ENCODE data around the gene GNAZ.

DNA sequence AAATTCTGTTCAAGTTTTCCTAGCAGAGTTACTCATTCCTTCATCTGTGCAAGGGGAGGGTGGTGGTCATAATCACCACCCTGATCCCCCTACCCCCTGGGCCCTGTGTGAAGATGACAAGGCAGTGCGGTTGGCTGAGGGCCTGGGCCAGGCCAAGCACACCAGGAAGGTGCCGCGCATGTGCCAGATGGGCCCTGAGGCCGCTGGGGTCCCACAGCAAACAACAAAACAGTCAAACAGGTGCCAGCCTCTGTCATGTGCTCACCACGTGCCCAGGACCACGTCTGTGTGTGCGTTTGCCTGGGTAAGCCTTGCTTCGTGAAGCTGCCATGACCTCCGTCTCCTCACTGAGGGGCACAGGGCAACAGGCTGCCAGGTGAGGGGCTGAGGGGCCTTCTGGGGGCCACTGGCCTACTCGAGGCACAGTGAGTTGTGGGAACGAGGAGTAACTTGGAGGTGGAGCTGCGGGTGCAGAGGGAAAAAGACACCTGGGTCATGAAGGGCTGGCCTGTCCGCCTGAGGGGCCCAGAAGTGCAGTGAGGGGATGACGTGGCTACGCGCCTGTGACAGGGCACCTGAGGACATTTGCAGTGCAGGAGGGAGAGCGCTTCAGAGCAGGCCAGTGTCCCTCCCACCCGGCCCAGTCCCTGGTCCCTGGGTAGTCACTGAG lies 45.6 kb downstream of the GNAZ start:
- TF ChIP-seq, protein P1, sequence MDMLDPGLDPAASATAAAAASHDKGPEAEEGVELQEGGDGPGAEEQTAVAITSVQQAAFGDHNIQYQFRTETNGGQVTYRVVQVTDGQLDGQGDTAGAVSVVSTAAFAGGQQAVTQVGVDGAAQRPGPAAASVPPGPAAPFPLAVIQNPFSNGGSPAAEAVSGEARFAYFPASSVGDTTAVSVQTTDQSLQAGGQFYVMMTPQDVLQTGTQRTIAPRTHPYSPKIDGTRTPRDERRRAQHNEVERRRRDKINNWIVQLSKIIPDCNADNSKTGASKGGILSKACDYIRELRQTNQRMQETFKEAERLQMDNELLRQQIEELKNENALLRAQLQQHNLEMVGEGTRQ (IDR thresholded peaks at IDR 0.05; ENCODE audit: low read length): no peak
- TF ChIP-seq POLR2A (IDR thresholded peaks at IDR 0.05; ENCODE audit: control extremely low read depth in 1 of 2, low read depth in 2 of 2, low read length in 2 of 2): no peak
- TF ChIP-seq, protein P2, sequence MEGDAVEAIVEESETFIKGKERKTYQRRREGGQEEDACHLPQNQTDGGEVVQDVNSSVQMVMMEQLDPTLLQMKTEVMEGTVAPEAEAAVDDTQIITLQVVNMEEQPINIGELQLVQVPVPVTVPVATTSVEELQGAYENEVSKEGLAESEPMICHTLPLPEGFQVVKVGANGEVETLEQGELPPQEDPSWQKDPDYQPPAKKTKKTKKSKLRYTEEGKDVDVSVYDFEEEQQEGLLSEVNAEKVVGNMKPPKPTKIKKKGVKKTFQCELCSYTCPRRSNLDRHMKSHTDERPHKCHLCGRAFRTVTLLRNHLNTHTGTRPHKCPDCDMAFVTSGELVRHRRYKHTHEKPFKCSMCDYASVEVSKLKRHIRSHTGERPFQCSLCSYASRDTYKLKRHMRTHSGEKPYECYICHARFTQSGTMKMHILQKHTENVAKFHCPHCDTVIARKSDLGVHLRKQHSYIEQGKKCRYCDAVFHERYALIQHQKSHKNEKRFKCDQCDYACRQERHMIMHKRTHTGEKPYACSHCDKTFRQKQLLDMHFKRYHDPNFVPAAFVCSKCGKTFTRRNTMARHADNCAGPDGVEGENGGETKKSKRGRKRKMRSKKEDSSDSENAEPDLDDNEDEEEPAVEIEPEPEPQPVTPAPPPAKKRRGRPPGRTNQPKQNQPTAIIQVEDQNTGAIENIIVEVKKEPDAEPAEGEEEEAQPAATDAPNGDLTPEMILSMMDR (IDR thresholded peaks at IDR 0.05; ENCODE audit: control extremely low read depth in 1 of 3, insufficient read depth in 1 of 3, low read depth in 1 of 3, low read length in 3 of 3): no peak
- TF ChIP-seq RNF2 (IDR thresholded peaks at IDR 0.05; ENCODE audit: borderline replicate concordance, low read depth, low read length, missing control alignments, poor library complexity, severe bottlenecking): no peak
- no peak for TF ChIP-seq POLR2AphosphoS5 (IDR thresholded peaks at IDR 0.05; ENCODE audit: low read depth, low read length)
- TF ChIP-seq RFX5 (IDR thresholded peaks at IDR 0.05; ENCODE audit: borderline replicate concordance, low read depth, low read length): no peak
